ENCODE results near the gene NR3C2. TPM values are rescaled to one million over a fixed set of nuclear protein-coding genes. Genes with fewer than 3 reads are reported as not detected.

NR3C2 gene
- total RNA-seq, 1 experiment from 2014 or later = 0.26 TPM

GRCh38 chr4:148071009-148071408 is 371.2 kb downstream of the NR3C2 start:
- TF ChIP-seq POLR2AphosphoS5 (IDR thresholded peaks at IDR 0.05; ENCODE audit: low read depth, low read length) (no peak), CTCF (IDR thresholded peaks at IDR 0.05) (no peak), REST (IDR thresholded peaks at IDR 0.05; ENCODE audit: insufficient read depth in 1 of 2, low read depth in 2 of 2, low read length in 1 of 2) (no peak), SIN3A (IDR thresholded peaks at IDR 0.05; ENCODE audit: borderline replicate concordance, insufficient read depth, low read depth, low read length) (no peak), TCF7L2 (IDR thresholded peaks at IDR 0.05; ENCODE audit: low read depth, low read length) (no peak)

GRCh38 chr4:148069895-148070178 is 372.4 kb downstream of the NR3C2 start:
- no peak overlapping the region for H3K4me3 ChIP-seq (ENCODE audit: low read depth in 2 of 2, low read length in 2 of 2)
- BruUV-seq (replicated peaks) = no TSS peak
- H3K27ac ChIP-seq (ENCODE audit: low read length) = no peak overlapping the region
- CTCF ChIA-PET = no interaction called here
- in situ Hi-C loops (cut with HindIII; ENCODE audit: low pct_unique_long_range_greater_than_20kb, low sequenced_read_pairs) = no loop called here
- intact Hi-C loops (cut with micrococcal nuclease; ENCODE audit: unreplicated experiment) = no loop called here
- no peaks in the 10 kb centered on the region for H3K9me3 ChIP-seq (ENCODE audit: control insufficient read depth, insufficient read depth, low read depth, low read length)
- H3K36me3 ChIP-seq (ENCODE audit: control insufficient read depth, insufficient read depth, low read length) = no peaks in the 10 kb centered on the region
- DNase-seq (ENCODE audit: low read depth, low spot score) = no peak
- TF ChIP-seq CTCF (IDR thresholded peaks at IDR 0.05) (no peak), TCF7L2 (IDR thresholded peaks at IDR 0.05; ENCODE audit: low read depth, low read length) (no peak), REST (IDR thresholded peaks at IDR 0.05; ENCODE audit: insufficient read depth in 1 of 2, low read depth in 2 of 2, low read length in 1 of 2) (no peak), POLR2AphosphoS5 (IDR thresholded peaks at IDR 0.05; ENCODE audit: low read depth, low read length) (no peak), SIN3A (IDR thresholded peaks at IDR 0.05; ENCODE audit: borderline replicate concordance, insufficient read depth, low read depth, low read length) (no peak)
- no peaks in the 10 kb centered on the region for H3K4me1 ChIP-seq (ENCODE audit: control insufficient read depth, insufficient read depth, low read length)
- POLR2A ChIA-PET = no interaction called here
- ATAC-seq = no peak
- H3K27me3 ChIP-seq (ENCODE audit: control insufficient read depth, insufficient read depth, low read length) = no peaks in the 10 kb centered on the region

More at GRCh38 chr4:148071009-148071408, 371.2 kb downstream of the NR3C2 start:
- intact Hi-C loops (cut with micrococcal nuclease; ENCODE audit: unreplicated experiment) (no loop called here), in situ Hi-C loops (cut with HindIII; ENCODE audit: low pct_unique_long_range_greater_than_20kb, low sequenced_read_pairs) (no loop called here)
- POLR2A ChIA-PET = no interaction called here
- CTCF ChIA-PET = no interaction called here
- H3K27me3 ChIP-seq (ENCODE audit: control insufficient read depth, insufficient read depth, low read length) = no peaks in the 10 kb centered on the region
- DNase-seq (ENCODE audit: low read depth, low spot score) = no peak
- no peaks in the 10 kb centered on the region for H3K36me3 ChIP-seq (ENCODE audit: control insufficient read depth, insufficient read depth, low read length)
- H3K9me3 ChIP-seq (ENCODE audit: control insufficient read depth, insufficient read depth, low read depth, low read length) = no peaks in the 10 kb centered on the region
- no TSS peak for BruUV-seq (replicated peaks)
- no peak overlapping the region for H3K27ac ChIP-seq (ENCODE audit: low read length)
- no peak overlapping the region for H3K4me3 ChIP-seq (ENCODE audit: low read depth in 2 of 2, low read length in 2 of 2)
- no peaks in the 10 kb centered on the region for H3K4me1 ChIP-seq (ENCODE audit: control insufficient read depth, insufficient read depth, low read length)
- no peak for ATAC-seq

Data from Panc1 (cell line).